ENCODE measurements around the gene KISS1R. TPM values are rescaled to one million over a fixed set of nuclear protein-coding genes. Genes with fewer than 3 reads are reported as not detected.
A peak's percentile ranks its signal among the peaks of the same experiment; 100 is the strongest.

The KISS1R gene
- total RNA-seq (1 to 10 TPM; 1.5 to 4.9 (median 2.8) TPM), total RNA-seq (0 to 5.3 (median 1.4) reads per million in 29 experiments)
- 0.31 TPM for total RNA-seq (2013)

DNA sequence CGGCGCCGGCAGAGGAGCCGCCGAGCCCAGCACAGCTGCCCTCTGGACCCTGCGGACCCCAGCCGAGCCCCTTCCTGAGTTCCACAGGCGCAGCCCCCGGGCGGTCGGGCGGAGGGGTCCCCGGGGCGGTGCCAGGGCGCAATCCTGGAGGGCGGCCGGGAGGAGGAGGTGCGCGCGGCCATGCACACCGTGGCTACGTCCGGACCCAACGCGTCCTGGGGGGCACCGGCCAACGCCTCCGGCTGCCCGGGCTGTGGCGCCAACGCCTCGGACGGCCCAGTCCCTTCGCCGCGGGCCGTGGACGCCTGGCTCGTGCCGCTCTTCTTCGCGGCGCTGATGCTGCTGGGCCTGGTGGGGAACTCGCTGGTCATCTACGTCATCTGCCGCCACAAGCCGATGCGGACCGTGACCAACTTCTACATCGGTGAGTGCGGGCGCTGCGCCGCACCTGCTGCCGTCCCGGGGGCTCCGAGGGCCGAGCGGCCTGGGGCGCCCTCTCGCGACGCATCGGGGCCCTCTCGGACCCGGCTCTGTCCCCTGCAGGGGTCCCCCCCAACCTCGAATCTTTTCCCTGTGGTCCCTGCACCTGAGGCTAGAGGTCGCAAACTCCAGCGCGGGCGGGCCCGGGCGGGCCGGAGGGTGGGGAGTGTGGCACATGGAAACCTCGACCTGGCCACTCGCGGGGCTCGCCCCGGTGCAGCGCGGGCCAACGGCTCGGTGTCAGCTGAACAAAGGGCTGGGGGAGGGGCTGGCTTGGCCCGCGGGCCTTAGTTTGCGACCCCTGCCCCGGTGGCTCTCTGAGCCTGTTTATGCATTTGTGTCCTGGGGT is at the start of gene KISS1R:
Gene KISS1R, plus strand, starts transcription at position 11 of the 829 bp plus-strand sequence. Its CDS starts 170 bp downstream, at position 181.
- Mint-ChIP-seq H3K9me3 (no peaks in the 10 kb centered on the region), H3K27ac (peak within 1 kb of the TSS; percentile 55 to 78), H3K4me3 (peak within 1 kb of the TSS; percentile 74 to 81 (median 77)), H3K36me3 (no peaks in the 10 kb centered on the region), H3K27me3 (peaks cover 0 to 5% of the 10 kb centered on the region in 2 donors), H3K4me1 (peaks cover 20 to 27% (median 24%) of the 10 kb centered on the region in 3 donors)
- Histone ChIP-seq H3K4me3 (ENCODE audit: control insufficient read depth in 1 of 2, extremely low read depth in 1 of 2, low read length in 1 of 2) (peak within 1 kb of the TSS; percentile 15 to 67), H3K4me1 (ENCODE audit: control insufficient read depth in 1 of 2, extremely low read depth in 1 of 2, insufficient read depth in 2 of 2, low read length in 2 of 2) (peaks cover 15 to 64% of the 10 kb centered on the region in 2 experiments), H3K36me3 (ENCODE audit: control insufficient read depth in 2 of 2, extremely low read depth in 1 of 2, insufficient read depth in 1 of 2, low read length in 1 of 2) (no peaks in the 10 kb centered on the region), H3K9me3 (no peaks in the 10 kb centered on the region), H3K27me3 (replicated peaks in 1 of 2; ENCODE audit: control insufficient read depth in 2 of 2, extremely low read depth in 1 of 2, insufficient read depth in 2 of 2, low read length in 1 of 2) (peaks cover 0 to 44% of the 10 kb centered on the region in 2 experiments), H3K27ac (ENCODE audit: low read length) (no peak within 1 kb of the TSS)
- ChIA-PET POLR2A (no interaction called here), CTCF (no interaction called here)
- DNase-seq, result peak in 12 of 35 experiments; percentile 17 to 65 (median 55)
- 2% methylated on average over 84 of the region's 87 CpGs for WGBS (ENCODE audit: insufficient coverage)
- peak in 2 of 4 experiments; percentile 10 to 11 for ATAC-seq (replicated peaks in 1 of 4)

DNA sequence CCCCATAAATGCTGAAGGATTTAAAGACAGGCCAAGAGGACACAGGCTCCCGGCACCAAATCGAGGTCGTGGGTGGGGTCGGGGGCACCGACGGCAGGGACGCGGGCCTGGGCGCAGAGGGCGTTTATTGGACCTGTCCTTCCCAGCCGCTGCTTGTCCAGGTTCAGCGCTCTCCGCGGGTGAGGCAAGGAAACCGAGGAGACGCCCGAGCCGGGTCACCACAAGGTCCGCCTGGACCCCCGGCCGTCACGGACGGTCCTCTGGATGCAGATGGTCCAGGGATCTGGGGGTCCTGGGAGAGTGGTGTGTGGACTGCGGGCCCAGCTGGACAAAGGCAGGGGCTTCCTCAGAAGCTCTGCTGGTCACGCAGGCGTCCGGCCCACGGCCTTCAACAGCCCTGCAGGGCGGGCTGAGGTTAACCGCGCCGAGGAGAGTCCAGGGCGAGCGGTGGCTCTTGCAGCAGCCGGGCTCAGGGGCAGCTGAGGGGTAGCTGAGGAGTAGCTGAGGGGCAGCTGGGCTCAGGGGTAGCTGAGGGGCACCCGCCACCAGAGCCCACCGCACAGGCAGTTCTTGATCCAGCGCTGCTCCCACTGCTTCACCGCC is 49.2 kb upstream of the KISS1R start:
- Histone ChIP-seq H3K27ac (ENCODE audit: low read length) (no peak overlapping the region), H3K4me1 (ENCODE audit: control insufficient read depth in 1 of 2, extremely low read depth in 1 of 2, insufficient read depth in 2 of 2, low read length in 2 of 2) (peaks cover 6 to 34% of the 10 kb centered on the region in 2 experiments), H3K36me3 (ENCODE audit: control insufficient read depth in 2 of 2, extremely low read depth in 1 of 2, insufficient read depth in 1 of 2, low read length in 1 of 2) (peaks cover 0 to 23% of the 10 kb centered on the region in 2 donors), H3K9me3 (no peaks in the 10 kb centered on the region), H3K27me3 (replicated peaks in 1 of 2; ENCODE audit: control insufficient read depth in 2 of 2, extremely low read depth in 1 of 2, insufficient read depth in 2 of 2, low read length in 1 of 2) (peaks cover 0 to 6% of the 10 kb centered on the region in 2 experiments), H3K4me3 (ENCODE audit: control insufficient read depth in 1 of 2, extremely low read depth in 1 of 2, low read length in 1 of 2) (no peak overlapping the region)
- H3K36me3 Mint-ChIP-seq, result peaks cover 11% of the 10 kb centered on the region
- ChIA-PET CTCF (no interaction called here), POLR2A (no interaction called here)
- no peak overlapping the region for H3K27ac Mint-ChIP-seq
- WGBS (ENCODE audit: insufficient coverage), result 97% methylated on average over 36 of the region's 39 CpGs
- peaks cover 23 to 28% (median 26%) of the 10 kb centered on the region in 3 donors for H3K4me1 Mint-ChIP-seq
- no peaks in the 10 kb centered on the region for H3K27me3 Mint-ChIP-seq
- H3K4me3 Mint-ChIP-seq, result no peak overlapping the region
- ATAC-seq (replicated peaks in 1 of 4) (no peak), DNase-seq (no peak)
- no peaks in the 10 kb centered on the region for H3K9me3 Mint-ChIP-seq

DNA sequence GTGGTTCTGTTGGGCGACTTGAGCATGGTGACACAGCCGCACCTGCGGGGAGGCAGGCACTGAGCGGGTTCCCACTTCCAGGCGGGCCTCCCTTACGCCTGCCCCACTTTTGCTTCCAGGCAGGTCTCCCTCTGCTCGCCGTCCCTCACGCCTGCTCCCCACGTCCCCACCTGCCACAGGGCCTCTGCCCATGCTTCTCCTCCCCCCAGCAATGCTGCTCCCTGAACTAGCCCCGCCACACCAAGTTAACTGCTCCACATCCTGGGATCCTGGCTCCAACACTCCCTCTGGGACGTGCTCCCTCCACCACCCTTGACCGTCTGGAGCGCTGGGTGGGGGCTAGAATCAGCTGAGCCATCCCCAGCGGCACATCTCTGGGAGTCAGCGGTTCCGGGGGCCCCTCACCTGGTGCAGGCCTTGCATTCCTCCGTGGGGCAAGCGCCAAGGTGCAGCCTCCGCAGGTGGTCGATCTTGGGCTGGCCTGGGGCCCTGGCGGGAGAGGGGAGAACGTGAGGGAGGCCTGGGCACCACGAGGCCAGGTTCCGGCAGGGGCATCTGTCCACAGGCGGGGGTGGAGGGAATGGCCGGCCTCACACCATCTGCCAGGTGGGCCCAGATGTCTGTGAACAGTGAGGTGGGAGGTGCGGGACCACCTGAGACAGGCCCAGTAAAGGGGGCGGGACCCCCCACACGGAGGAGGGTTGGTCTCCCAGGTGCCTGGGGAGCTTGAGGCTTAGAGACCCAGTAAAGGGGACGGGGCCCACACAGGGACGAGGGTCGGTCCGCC is 48.5 kb upstream of the KISS1R start:
- Mint-ChIP-seq H3K27ac (no peak overlapping the region), H3K27me3 (no peaks in the 10 kb centered on the region), H3K4me3 (no peak overlapping the region), H3K4me1 (peaks cover 16 to 22% (median 20%) of the 10 kb centered on the region in 3 donors), H3K9me3 (no peaks in the 10 kb centered on the region), H3K36me3 (peaks cover 11% of the 10 kb centered on the region)
- ATAC-seq (replicated peaks in 1 of 4), result no peak
- no peak for DNase-seq
- POLR2A ChIA-PET, result no interaction called here
- 93% methylated on average over 33 of the region's 34 CpGs for WGBS (ENCODE audit: insufficient coverage)
- H3K4me1 ChIP-seq (ENCODE audit: control insufficient read depth in 1 of 2, extremely low read depth in 1 of 2, insufficient read depth in 2 of 2, low read length in 2 of 2), result peaks cover 2 to 32% of the 10 kb centered on the region in 2 experiments
- CTCF ChIA-PET, result no interaction called here
- H3K9me3 ChIP-seq, result no peaks in the 10 kb centered on the region
- H3K4me3 ChIP-seq (ENCODE audit: control insufficient read depth in 1 of 2, extremely low read depth in 1 of 2, low read length in 1 of 2), result no peak overlapping the region
- peaks cover 0 to 2% of the 10 kb centered on the region in 2 experiments for H3K27me3 ChIP-seq (replicated peaks in 1 of 2; ENCODE audit: control insufficient read depth in 2 of 2, extremely low read depth in 1 of 2, insufficient read depth in 2 of 2, low read length in 1 of 2)
- no peak overlapping the region for H3K27ac ChIP-seq (ENCODE audit: low read length)
- peaks cover 2 to 23% of the 10 kb centered on the region in 2 donors for H3K36me3 ChIP-seq (ENCODE audit: control insufficient read depth in 2 of 2, extremely low read depth in 1 of 2, insufficient read depth in 1 of 2, low read length in 1 of 2)

DNA sequence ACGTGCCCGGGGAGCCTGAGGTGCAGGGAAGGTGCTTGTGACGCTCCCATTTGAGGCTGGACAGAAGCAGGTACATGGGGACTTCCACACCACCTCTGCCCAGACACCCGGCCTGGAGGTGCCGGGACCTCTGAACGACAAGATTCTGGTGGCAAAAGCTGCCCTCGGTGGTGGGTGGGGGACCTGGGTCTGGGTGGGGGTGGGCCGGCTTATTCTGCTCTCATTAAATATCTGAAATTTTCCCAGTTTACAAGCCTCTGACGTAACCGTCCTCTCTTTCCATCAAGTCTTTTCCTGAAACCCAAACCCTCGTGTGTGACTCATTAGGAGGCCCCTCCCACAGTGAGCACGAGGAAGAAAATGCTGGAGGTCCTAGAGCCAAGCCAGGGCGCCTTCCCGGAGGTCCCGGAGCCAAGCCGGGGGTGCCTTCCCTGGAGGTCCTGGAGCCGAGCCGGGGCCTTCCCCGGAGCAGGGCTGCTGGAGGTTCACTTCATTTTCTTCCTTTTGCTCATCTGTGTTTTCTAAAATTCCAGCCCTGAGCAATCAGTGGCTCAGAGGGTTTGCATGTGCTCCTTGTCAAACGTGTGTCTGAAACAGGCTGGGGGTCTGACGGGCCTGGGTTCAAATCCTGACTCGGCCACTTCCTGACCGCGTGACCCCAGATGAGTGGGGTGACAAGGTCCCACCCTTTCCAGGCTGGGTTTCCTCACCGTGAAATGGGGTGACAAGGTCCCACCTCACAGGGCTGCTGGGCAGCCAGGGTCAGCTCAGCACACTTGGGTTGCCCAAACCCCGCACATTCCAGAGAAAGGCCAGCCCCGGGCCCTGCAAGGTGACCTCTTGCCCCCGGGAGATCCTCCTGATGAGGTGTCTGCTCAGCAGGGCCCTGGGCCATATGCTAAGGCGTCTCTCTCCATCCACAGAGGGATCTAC is 47.6 kb upstream of the KISS1R start:
- peaks cover 4 to 23% of the 10 kb centered on the region in 2 donors for H3K36me3 ChIP-seq (ENCODE audit: control insufficient read depth in 2 of 2, extremely low read depth in 1 of 2, insufficient read depth in 1 of 2, low read length in 1 of 2)

DNA sequence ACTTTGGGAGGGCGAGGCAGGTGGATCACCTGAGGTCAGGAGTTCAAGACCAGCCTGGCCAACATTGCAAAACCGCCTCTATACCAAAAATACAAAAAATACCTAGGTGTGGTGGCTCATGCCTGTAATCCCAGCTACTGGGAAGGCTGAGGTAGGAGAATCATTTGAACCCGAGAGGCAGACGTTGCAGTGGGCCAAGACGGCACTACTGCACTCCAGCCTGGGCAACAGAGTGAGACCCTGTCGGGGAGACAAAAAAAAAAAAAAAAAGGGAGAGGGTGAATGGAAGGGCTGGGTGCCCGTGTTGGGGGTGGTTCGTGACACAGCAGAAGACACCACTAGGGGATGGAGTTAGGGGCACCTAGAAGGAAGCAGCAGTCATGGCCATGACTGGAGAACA is 46.8 kb upstream of the KISS1R start:
- ChIA-PET POLR2A (no interaction called here), CTCF (no interaction called here)
- H3K27ac ChIP-seq (ENCODE audit: low read length), result no peak overlapping the region
- Mint-ChIP-seq H3K36me3 (peaks cover 11% of the 10 kb centered on the region), H3K4me1 (peaks cover 10 to 18% (median 17%) of the 10 kb centered on the region in 3 donors), H3K4me3 (peak overlapping the region in 1 of 3 donors; percentile 59), H3K27me3 (no peaks in the 10 kb centered on the region), H3K9me3 (no peaks in the 10 kb centered on the region), H3K27ac (peak overlapping the region; percentile 66 to 68)
- H3K4me3 ChIP-seq (ENCODE audit: control insufficient read depth in 1 of 2, extremely low read depth in 1 of 2, low read length in 1 of 2), result no peak overlapping the region
- H3K27me3 ChIP-seq (replicated peaks in 1 of 2; ENCODE audit: control insufficient read depth in 2 of 2, extremely low read depth in 1 of 2, insufficient read depth in 2 of 2, low read length in 1 of 2), result no peaks in the 10 kb centered on the region
- no peaks in the 10 kb centered on the region for H3K9me3 ChIP-seq
- peaks cover 4 to 23% of the 10 kb centered on the region in 2 donors for H3K36me3 ChIP-seq (ENCODE audit: control insufficient read depth in 2 of 2, extremely low read depth in 1 of 2, insufficient read depth in 1 of 2, low read length in 1 of 2)
- ATAC-seq (replicated peaks in 1 of 4) (no peak), DNase-seq (no peak)
- 98% methylated on average over 5 of the region's 8 CpGs for WGBS (ENCODE audit: insufficient coverage)
- peaks cover 2 to 28% of the 10 kb centered on the region in 2 experiments for H3K4me1 ChIP-seq (ENCODE audit: control insufficient read depth in 1 of 2, extremely low read depth in 1 of 2, insufficient read depth in 2 of 2, low read length in 2 of 2)

More for the DNA sequence above, 47.6 kb upstream of the KISS1R start:
- Mint-ChIP-seq H3K4me3 (peak overlapping the region in 1 of 3 donors; percentile 59), H3K27ac (peak overlapping the region in 1 of 2 donors; percentile 66), H3K36me3 (peaks cover 11% of the 10 kb centered on the region), H3K4me1 (peaks cover 10 to 18% (median 17%) of the 10 kb centered on the region in 3 donors), H3K9me3 (no peaks in the 10 kb centered on the region), H3K27me3 (no peaks in the 10 kb centered on the region)
- POLR2A ChIA-PET, result no interaction called here
- H3K4me1 ChIP-seq (ENCODE audit: control insufficient read depth in 1 of 2, extremely low read depth in 1 of 2, insufficient read depth in 2 of 2, low read length in 2 of 2), result peaks cover 2 to 27% of the 10 kb centered on the region in 2 experiments
- H3K27me3 ChIP-seq (replicated peaks in 1 of 2; ENCODE audit: control insufficient read depth in 2 of 2, extremely low read depth in 1 of 2, insufficient read depth in 2 of 2, low read length in 1 of 2), result no peaks in the 10 kb centered on the region
- ATAC-seq (replicated peaks in 1 of 4) (no peak), DNase-seq (no peak)
- CTCF ChIA-PET, result no interaction called here
- 89% methylated on average over 21 of the region's 29 CpGs for WGBS (ENCODE audit: insufficient coverage)
- H3K27ac ChIP-seq (ENCODE audit: low read length), result no peak overlapping the region
- H3K9me3 ChIP-seq, result no peaks in the 10 kb centered on the region
- no peak overlapping the region for H3K4me3 ChIP-seq (ENCODE audit: control insufficient read depth in 1 of 2, extremely low read depth in 1 of 2, low read length in 1 of 2)

All from T-cell (primary cell).